NCI-H1930 (cell line): ENCODE measurements around the gene LRRC51.

ENCODE experiments used
- DNase-seq, 2 experiments: peaks; one replicate each; lab custom pipeline; 2025; lab: John Stamatoyannopoulos, UW

Gene LRRC51

DNA sequence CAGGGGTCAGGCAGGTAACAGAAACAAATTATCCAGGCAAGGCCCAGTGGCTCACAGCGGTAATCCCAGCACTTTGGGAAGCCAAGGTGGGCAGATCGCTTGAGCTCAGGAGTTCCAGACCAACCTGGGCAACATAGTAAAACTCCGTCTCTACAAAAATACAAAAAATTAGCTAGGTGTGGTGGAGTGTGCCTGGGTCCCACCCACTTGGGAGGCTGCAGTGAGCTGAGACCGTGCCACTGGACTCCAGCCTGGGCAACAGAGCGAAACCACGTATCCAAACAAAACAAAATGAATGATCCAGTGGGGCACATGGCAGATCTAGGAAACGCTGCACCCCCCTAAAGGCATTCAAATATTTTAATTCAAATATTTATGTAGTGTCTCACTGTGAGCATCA, 10.2 kb upstream of the LRRC51 start:
- DNase-seq = no peak

DNA sequence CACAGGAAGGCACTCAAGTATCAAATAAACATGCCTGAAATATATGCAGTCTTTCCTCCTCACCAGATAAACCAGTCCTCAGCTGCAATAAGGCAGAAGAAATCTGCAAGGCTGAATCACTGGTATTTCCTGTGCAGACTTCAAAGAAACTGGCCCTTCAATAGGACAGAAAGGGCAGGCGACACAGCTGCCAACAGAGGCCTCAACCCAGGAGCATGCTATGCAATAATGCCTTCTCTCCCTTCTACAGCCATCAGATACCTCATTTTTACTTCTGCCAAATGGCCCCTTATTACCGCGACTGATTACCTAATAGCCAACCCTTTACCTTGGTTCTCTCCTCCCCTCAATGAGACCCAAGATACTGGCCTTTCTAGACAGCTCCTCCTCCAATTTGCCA, 8.3 kb upstream of the LRRC51 start:
- no peak for DNase-seq

DNA sequence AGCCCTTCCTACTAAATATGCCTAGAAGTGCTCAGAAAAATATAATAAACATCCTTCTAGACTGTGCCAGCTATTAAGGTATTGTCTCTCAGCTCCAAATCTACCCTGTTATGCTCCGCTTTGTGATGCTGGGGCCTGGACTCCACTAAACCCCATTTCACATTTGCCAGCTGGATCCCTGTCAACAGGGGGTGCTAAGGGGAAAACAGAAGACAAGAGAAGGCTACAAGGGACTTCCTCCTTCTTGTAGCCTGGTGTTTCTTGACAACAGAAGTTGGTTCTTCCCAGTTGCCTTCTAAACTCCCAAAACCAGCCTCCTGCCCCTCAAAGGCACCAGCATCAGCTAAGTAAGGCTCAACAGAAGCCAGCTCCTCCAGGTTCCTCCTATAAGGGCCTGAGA, 5.5 kb upstream of the LRRC51 start:
- DNase-seq = no peak

DNA sequence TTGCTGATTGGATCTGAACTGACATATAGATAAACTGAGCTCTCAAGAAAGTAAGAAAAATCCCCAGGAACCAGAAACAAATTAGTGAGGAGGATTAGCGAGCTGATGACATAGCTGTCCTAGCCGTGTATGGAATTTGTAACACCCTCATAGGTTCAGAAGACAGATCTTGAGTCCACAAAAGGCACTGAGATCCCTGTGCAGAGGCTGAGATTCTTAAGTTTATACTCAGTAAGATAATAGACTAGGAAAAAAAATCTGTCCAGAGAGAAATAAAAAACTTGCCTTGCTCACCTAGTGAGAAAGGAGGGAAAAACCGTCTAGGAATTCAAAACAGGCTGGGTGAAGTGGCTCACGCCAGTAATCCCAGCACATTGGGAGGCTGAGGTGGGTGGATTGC, 4.9 kb upstream of the LRRC51 start:
- DNase-seq = no peak

DNA sequence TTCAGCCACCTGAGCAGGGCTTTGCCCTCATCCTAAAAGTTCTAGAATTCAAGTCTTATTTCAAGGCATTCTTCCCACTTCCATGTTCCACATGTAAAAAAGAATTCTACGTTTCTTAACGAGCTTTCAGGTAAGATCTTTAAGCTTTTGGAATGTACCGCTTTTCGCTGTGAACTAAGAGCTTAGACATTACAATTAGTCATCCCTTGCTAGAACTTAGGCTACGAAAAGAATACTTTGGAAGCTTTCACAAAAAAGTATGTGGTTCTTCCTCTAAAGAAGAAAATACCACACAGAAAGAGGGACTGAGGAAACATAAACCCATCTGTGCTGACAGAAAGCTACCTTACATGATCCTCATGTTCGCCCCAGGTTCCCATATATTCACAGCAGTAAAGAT, 2.2 kb upstream of the LRRC51 start:
- no peak for DNase-seq

DNA sequence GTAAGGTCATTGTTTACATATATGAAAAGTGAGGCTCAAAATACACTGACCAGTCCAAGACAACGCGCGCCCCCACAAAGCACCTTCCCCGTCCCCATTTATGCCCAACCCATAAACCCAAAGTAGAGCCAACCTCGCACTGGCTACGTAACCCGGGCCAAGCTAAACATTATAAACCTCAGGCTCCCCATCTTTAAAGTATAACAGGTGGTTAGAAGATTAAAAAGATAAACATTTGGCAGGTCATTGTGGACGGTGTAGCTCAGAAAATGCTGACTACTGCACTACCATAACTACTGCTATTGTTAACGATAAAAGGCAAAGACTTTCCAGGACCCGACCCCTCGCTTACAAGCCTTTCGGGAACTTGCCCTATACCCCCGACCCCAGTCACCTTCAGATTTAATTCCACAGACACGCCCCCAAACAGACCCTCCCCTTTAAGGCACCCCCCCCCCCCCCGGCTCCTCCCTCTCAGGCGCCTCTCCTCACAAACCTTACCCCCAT, 778 bp upstream of the LRRC51 start:
- DNase-seq = no peak

DNA sequence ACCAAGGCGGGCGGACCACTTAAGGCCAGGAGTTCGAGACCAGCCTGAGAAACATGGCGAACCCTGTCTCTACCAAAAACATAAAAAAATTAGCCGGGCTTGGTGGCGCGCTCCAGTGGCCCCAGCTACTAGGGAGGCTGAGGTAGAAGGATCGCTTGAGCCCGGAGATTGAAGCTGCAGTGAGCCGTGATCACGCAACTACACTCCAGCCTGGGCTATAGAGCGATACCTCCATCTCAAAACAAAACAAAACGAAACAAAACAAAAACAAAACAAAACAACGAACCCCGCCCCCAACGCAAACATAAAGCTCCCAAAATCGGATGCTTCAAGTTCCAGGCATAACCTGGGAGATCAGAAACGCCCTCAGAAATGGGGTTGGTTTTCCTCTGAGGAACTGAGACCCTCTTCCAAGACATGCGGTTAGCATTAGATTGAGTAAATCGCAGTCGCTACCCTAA, 564 bp downstream of the LRRC51 start:
- DNase-seq = no peak

DNA sequence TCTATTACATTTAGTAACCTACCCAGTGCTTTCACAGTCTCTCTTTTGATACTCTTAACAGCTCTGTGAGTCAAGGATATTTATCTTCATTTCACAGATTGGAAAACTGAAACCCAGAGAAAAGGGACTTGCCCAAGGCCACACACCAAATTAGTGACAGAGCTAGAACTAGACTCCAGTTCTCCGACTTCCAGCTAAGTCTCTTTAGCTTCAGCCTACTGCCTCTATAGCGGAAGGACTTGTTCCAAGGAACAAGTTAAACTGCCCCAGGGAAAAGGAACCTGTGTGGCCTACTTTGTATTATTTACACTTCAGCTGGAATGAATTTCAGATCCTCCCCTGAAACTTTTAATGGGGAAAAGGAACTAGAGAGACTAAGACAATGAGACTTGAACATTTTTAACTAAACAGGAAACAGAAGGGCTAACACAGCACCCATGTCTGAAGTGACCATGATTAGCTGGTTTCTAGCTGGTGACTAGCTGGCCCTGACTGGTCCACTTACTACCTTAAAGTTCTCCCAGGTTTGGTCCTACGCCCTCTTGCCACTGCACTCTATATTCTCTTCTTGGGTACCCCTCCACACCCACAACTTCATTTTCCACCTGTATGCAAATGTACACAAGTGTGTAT, 1.3 kb downstream of the LRRC51 start:
- no peak for DNase-seq

DNA sequence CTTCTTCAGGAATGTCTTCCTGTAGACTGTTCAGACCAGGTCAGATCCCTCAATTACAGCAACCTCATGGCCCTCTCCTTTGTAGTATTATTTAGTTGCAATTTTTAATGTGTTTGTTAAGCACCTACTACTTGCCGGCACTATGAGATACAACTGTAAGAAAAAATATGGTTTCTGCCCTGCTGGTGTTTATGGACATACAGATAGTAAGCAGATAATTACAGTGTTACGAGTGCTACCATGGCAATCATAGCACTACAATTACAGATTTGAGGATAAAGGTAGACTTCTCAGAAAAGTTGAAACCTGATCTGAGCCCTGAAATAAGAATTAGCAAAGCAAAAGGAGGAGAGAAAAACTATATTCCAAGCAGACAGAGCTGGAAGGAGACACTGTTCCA, 2.8 kb downstream of the LRRC51 start:
- DNase-seq = no peak

DNA sequence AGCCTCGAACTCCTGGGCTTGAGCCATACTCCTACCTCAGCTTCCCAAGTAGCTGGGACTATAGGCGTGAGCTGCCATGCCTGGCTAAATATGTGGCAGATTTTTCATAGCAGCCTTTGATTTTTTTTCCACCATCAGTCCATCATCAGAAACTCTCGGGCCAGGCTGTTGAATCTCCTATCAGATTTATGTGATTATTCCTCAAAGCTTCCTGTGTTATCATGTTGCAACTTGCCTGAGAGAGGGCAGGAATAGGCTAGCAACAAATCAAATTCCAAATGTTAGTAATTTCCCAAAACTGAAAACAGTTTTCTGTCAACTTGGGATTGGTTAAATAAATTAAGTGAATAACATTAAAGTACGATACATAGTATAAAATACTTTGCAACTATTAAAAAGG, 3.4 kb downstream of the LRRC51 start:
- no peak for DNase-seq

DNA sequence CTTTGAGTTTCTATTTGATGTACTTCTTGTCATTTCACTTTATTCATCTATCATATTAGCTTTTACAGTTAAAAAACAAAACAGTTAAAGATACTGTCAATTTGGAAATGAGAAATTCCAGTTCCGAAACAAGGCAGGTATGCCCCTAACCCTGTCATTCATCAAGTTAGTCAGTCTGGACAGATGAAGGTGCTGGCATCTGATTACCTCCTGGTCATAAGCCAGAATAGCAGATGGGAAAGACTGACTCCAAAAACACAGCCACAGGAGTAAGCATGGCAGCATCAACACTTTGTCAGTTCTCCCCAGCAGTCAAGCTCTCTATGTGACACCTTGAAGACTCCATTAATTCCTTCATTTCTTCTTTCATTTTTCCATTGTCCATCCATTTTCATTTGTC, 4.3 kb downstream of the LRRC51 start:
- no peak for DNase-seq

DNA sequence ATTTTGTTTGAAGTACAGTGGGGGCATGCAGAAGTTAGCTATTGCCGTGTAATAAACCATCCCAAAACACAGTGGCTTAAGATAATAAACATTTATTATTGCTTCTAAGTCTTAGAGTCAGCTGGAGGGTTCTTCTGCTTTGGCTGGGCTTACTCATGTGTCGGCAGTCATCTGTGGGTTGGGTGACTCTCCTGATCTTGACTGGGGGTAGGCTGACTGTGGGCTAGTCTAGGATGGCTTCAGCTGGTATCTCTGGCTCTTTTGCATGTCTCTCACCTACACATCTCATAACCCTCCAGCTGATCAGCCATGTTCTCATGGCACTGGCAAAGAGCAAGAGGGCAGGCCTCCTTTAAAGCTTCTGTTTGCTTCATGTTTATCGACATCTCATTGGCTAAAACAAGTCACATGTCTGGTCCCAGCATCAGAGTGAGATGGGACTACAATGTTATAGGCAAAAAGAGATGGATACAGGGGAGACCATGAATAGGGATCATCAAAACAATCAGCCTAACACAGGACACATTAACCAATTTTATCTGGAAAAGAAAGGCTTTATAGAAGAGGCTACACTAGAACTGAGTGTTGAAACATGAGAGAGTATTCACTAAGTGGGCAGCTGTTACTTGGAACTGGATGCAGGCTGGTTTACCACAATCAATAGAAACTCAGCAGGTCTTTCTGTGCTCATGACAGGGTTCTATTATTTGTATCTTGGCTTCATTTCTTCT, 5.1 kb downstream of the LRRC51 start:
- DNase-seq = no peak

DNA sequence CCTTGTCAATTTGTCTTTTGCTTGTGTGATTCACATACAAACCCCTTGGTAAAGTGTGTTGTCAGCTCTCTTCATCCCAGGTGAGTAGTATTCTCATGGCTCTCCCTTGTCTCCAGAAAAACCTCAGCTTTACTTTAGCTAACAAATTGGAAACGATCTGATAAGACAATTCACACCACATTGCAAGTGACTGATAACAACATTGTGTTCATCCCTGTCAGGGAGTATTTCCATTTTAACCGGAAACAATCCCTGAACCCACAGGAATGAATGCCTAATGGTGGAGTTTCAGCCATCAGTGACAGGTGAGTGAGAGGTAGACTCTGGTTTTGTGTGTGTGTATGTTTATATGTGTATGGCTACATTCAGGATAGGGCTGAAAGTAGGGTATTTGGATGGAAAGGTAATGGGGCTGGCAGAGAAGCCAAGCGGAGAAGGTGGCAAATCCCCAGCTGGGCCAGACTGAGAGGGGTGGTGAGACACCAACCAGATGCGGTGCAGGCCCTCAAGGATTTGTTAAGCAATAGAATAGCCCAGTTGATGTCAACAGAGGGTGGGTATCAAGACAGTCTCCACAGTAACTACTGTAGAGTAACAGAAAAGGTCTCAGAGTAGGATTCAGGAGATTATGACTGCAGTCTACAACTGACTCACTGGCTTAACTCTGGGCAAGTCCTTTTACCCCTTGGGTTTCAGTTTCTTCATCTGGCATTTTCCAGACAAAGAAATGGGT, 7.6 kb downstream of the LRRC51 start:
- no peak for DNase-seq

DNA sequence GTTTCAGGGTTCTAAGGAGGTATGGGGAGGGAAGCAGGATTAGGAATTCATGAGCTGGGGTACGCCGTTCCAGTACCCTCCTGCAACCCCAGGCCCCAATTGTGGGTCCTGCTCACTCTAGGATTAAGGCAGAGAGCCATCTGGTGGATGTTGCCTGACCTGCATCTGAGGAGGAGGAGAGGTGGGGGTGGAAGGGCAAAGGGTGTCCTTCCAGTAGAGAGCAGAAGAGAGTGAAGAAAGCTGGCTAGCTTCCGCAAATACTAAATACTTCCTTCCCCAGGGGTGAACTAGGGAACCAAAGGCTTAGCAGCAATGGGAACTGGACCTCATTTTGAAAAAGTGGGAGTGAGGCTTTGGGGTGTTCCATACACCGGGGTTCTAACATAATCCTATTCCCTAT, 10.6 kb downstream of the LRRC51 start:
- DNase-seq = peak in 1 of 2 experiments; percentile 36

DNA sequence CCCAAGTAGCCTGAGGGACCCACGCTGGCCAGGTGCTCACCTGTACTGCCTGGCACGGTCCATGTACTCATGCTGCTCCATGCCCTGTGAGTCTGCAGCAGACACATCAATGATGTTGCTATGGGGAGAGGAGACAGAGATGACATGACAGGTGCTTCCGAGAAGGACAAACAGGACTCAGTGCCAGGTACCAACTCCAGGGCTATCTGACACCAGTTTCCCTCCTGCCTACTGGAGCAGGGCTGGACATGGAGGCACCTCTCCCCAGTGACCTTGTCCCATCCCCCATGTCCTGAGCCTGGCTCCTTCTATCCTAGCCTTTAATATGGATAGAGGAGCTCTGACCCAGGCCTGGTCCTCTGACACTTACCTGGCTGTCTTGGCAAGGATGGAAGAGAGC, 18.1 kb downstream of the LRRC51 start:
- no peak for DNase-seq

DNA sequence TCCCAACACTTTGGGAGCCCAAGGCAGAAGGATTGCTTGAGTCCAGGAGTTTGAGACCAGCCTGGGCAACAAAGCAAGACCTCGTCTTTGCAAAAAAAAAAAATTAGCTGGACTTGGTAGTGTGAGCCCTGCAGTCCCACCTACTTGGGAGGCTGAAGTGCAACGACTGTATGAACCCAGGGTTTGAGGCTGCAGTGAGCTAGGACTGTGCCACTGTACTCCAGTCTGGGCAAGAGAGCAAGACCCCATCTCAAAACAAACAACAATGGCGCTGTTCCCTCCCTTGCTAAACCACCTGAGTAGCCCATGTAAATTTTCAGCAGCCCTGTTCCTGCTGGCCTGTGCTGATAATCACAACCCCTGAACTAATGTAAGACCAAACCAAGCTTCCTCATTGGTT, 19.4 kb downstream of the LRRC51 start:
- DNase-seq = no peak

DNA sequence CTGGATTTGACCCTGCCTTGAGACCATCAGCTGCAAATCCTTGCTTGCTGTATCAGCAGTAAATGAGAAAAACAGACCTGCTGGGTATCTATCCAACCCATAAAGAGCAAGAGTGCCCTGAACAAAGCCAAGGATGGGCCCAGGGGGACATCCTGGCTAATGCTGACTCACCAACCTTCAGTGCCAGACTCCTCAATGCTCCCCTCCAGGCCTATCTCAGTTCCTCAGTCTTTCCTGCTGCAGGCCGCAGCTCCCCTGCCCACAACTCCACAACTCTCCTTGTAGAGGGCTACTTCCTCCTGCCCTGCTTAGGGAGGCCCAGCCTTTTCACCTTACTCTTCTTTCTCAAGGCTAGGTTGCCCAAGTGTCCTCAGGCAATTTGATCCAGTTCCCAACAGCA, 19.8 kb downstream of the LRRC51 start:
- no peak for DNase-seq

DNA sequence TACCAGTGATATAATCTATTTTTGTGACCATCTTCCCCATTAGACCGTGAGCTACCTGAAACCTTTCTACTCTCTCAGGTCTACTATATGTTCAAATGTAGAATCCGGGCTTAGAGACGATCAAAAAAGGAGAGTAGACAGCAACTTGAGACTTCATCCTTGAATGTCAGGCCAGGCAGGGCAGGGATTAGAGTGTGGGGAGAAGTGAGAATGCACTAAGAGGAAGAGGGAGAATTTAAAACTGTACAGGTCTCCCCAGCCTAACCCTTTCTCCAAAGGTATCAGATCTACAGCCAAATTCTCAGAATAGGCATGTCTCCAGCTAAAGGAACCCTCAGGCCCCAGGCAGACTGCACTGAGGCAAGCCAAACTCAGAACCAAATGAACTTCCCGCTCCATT, 21.5 kb downstream of the LRRC51 start:
- DNase-seq = no peak

DNA sequence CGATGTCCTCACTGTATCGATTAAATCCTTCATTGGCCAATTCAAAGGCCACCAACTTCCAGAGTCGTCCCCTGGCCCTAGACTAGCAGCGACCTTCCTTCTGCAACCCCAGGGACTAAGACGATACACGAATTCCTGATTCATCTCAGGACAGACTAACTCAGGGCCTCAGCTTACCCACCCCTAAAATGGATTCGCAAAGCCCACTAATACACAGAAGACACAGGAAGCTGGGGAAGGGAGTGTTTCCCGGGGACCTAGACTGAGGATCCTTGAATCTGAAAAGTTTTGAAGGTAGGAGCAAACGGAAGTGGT, 21.9 kb downstream of the LRRC51 start:
- DNase-seq = no peak

DNA sequence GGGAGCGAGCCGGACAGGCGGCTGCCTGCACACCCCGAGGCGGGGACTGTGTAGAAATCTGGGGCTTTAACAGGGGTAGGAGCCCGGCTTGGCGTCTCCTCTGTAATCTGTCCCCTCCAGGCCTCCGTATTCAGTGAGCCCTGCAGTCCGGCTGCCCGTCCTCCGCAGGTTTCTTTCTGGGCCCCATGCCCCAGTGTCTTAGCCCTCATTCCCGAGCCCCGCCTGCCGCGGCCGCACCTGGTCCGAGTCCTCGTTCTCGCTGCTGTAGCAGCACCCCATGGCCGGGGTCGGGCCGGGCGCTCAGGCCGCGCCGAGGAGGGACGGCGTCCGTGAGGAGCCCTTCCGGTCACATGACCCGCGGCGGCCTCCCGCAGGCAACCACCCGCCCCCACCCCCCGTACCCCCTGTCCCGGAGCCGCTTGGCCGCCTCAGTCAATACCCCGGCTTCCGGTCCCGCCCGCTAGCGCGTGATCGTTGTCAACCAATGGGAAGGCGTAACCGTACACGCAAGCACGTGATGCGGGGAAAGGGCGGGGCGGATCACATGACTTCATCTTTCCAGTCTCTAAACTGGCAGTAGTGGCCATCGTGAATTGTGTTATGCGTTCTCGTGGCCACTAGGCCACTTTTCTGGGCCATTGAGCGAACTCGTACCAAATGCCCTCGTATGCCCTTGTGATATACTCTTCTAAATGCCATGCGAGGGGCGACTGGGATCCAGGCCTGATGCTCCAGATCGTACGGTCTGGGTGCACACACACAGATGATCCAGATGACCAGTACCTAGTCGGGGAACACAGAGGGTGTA, 22.5 kb downstream of the LRRC51 start, which contains the start of gene LAMTOR1:
TSS of gene LAMTOR1 (minus strand) at position 352 of the 808 bp plus-strand sequence. CDS start at position 279, 73 bp downstream.
- DNase-seq = peak; percentile 95 to 97

DNA sequence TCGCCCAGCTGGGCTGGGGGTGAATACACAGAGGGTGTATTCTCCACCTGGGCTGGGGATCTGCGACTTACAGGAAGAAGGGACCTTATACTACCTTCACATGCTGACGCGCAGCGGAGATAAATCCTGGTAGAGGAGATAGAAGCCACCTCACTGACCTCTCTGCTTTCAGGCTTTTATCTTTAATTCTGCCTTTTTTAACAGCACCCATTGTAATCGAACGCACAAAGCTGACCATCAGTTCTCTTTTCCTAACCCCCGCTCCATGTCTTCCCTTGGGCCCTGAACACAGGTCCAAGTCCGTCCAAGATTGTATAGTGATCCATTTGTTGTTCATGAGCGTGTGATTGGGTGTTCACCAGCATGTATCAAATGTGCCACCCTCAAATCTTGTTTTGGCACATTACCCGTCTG, 23.1 kb downstream of the LRRC51 start:
- no peak for DNase-seq

DNA sequence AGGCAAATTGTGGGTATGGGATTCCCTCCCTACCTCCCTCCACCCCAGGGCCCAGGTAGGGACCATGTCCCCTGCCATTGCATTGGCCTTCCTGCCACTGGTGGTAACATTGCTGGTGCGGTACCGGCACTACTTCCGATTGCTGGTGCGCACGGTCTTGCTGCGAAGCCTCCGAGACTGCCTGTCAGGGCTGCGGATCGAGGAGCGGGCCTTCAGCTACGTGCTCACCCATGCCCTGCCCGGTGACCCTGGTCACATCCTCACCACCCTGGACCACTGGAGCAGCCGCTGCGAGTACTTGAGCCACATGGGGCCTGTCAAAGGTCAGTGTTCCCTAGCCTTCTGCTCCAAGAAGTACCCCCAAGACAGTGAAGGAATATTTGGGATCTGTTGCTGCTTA, 25.2 kb downstream of the LRRC51 start, which contains the start of gene TOMT:
TSS of gene TOMT (plus strand) at position 37 of the 400 bp plus-strand sequence. CDS start at position 65, 28 bp downstream.
- no peak for DNase-seq
